Measurements from ENCODE around the gene C19orf85.

- TF ChIP-seq CTCF (IDR thresholded peaks at IDR 0.05) = no peak
- no peak for TF ChIP-seq POLR2A (IDR thresholded peaks at IDR 0.05)
- no peak for TF ChIP-seq EP300 (IDR thresholded peaks at IDR 0.05)
These were observed 12.4 kb downstream of the C19orf85 start for GRCh38 chr19:55451965-55452748.

All from ovary (tissue), 3 donors.